ENCODE results near the gene ECM1. TPM values are rescaled to one million over a fixed set of nuclear protein-coding genes. Genes with fewer than 3 reads are reported as not detected.

Gene ECM1
- 10 to 100 TPM; 21.3 to 65.2 TPM for total RNA-seq
- polyA plus RNA-seq (ENCODE audit: insufficient read length in 6 of 6) = 1 to 10 TPM; 1.9 to 3.4 (median 3.2) TPM
- long read RNA-seq, donor 1 = 0 reads
- long read RNA-seq, donor 2 = 0 reads
- long read RNA-seq, donor 3, partial matches to known transcripts = 0 of 2 reads
- long read RNA-seq, donor 3, other reads (novel, unspliced or antisense) = 0 of 2 reads
- long read RNA-seq, donor 4, transcript ECM1-202 (10 exons, 2,070 nt) = major isoform, 39 of 54 reads
- long read RNA-seq, donor 4, partial matches to known transcripts = 10 of 54 reads
- long read RNA-seq, donor 4, other reads (novel, unspliced or antisense) = 5 of 54 reads
- long read RNA-seq, donor 5 = 0 reads
- long read RNA-seq, donor 6 = 0 reads
- long read RNA-seq, donor 7 = 0 reads
- long read RNA-seq, donor 8 = 0 reads
- long read RNA-seq, donor 9 = 0 reads
- long read RNA-seq, donor 10, transcript ECM1-202 (10 exons, 2,070 nt) = major isoform, 21 of 23 reads
- long read RNA-seq, donor 10, partial matches to known transcripts = 1 of 23 reads
- long read RNA-seq, donor 10, other reads (novel, unspliced or antisense) = 1 of 23 reads
- long read RNA-seq, donor 11, partial matches to known transcripts = 0 of 2 reads
- long read RNA-seq, donor 11, other reads (novel, unspliced or antisense) = 0 of 2 reads
- long read RNA-seq, donor 12 = 0 reads

- Histone ChIP-seq H3K27me3 (no peaks in the 10 kb centered on the region), H3K27ac (peak within 1 kb of the TSS; percentile 62 to 70), H3K4me1 (peaks cover 13 to 20% of the 10 kb centered on the region in 2 donors), H3K9me3 (no peaks in the 10 kb centered on the region), H3K4me3 (peak within 1 kb of the TSS in 1 of 2 donors; percentile 18), H3K36me3 (peaks cover 0 to 42% of the 10 kb centered on the region in 2 donors)
- intact Hi-C loops (cut with DNase I) = no loop called here
- TF ChIP-seq CTCF (IDR thresholded peaks at IDR 0.05) = no peak
- peak in 1 of 4 donors; percentile 62 for DNase-seq
- ATAC-seq = peak; percentile 77
Observed at GRCh38 chr1:150507912-150508864, at the start of gene ECM1. Gene ECM1 (plus strand): TSS chr1:150508109. CDS start chr1:150508210, 101 bp downstream.

GRCh38 chr1:150464422-150464826 lies 43.5 kb upstream of the ECM1 start:
- Histone ChIP-seq H3K27ac (no peak overlapping the region), H3K36me3 (peaks cover 0 to 80% of the 10 kb centered on the region in 2 donors), H3K27me3 (no peaks in the 10 kb centered on the region), H3K9me3 (no peaks in the 10 kb centered on the region), H3K4me1 (no peaks in the 10 kb centered on the region), H3K4me3 (no peak overlapping the region)
- intact Hi-C loops (cut with DNase I) = no loop called here
- ATAC-seq (peak; percentile 90), DNase-seq (peak in 3 of 4 donors; percentile 43 to 51 (median 46))
- TF ChIP-seq CTCF (IDR thresholded peaks at IDR 0.05) = peak; percentile 65 to 66

GRCh38 chr1:150466964-150467363 lies 40.9 kb upstream of the ECM1 start:
- no peaks in the 10 kb centered on the region for H3K27me3 ChIP-seq
- no peak overlapping the region for H3K27ac ChIP-seq
- no peak for ATAC-seq
- peaks cover 0 to 79% of the 10 kb centered on the region in 2 donors for H3K36me3 ChIP-seq
- no peak overlapping the region for H3K4me3 ChIP-seq
- no peaks in the 10 kb centered on the region for H3K9me3 ChIP-seq
- H3K4me1 ChIP-seq = no peaks in the 10 kb centered on the region
- no peak for DNase-seq
- intact Hi-C loops (cut with DNase I) = no loop called here
- no peak for TF ChIP-seq CTCF (IDR thresholded peaks at IDR 0.05)

GRCh38 chr1:150469291-150469690 lies 38.6 kb upstream of the ECM1 start:
- H3K9me3 ChIP-seq = no peaks in the 10 kb centered on the region
- DNase-seq = no peak
- H3K4me3 ChIP-seq = no peak overlapping the region
- H3K27ac ChIP-seq = no peak overlapping the region
- H3K27me3 ChIP-seq = no peaks in the 10 kb centered on the region
- peaks cover 0 to 5% of the 10 kb centered on the region in 2 donors for H3K4me1 ChIP-seq
- intact Hi-C loops (cut with DNase I) = no loop called here
- peaks cover 0 to 80% of the 10 kb centered on the region in 2 donors for H3K36me3 ChIP-seq
- no peak for TF ChIP-seq CTCF (IDR thresholded peaks at IDR 0.05)
- no peak for ATAC-seq

Measured in left lung (tissue), 14 donors.